ENCODE results near the gene NRP1.
"Not testable (repeated sequence)": the region's sequence is repeated elsewhere in the genome, so short reads cannot be mapped to it uniquely, and the experiment has no call there.

Gene NRP1

GRCh38 chr10:33334153-33334804 is at the start of gene NRP1:
Gene NRP1, minus strand, starts transcription at chr10:33334667. Its CDS starts 285 bp downstream, at chr10:33334382.
- no peak for DNase-seq

- not testable (repeated sequence) for DNase-seq
These were observed 49.7 kb upstream of the NRP1 start for GRCh38 chr10:33384201-33384600.

GRCh38 chr10:33382921-33383713 is 48.6 kb upstream of the NRP1 start:
- no peak for DNase-seq

GRCh38 chr10:33382216-33382600 is 47.7 kb upstream of the NRP1 start:
- DNase-seq, result no peak

- no peak for DNase-seq
These were observed 47.2 kb upstream of the NRP1 start for GRCh38 chr10:33381451-33382215.

- no peak for DNase-seq
These were observed 43.2 kb upstream of the NRP1 start for GRCh38 chr10:33377658-33378025.

- no peak for DNase-seq
These were observed 42.6 kb upstream of the NRP1 start for GRCh38 chr10:33376976-33377657.

GRCh38 chr10:33376476-33376875 is 42.0 kb upstream of the NRP1 start:
- DNase-seq, result no peak

GRCh38 chr10:33373263-33373662 is 38.8 kb upstream of the NRP1 start:
- no peak for DNase-seq

- no peak for DNase-seq
These were observed 36.8 kb upstream of the NRP1 start for GRCh38 chr10:33371234-33371633.

- DNase-seq, result no peak
These were observed 36.0 kb upstream of the NRP1 start for GRCh38 chr10:33370434-33370930.

GRCh38 chr10:33368086-33368485 is 33.6 kb upstream of the NRP1 start:
- DNase-seq, result no peak

GRCh38 chr10:33365871-33366411 is 31.5 kb upstream of the NRP1 start:
- no peak for DNase-seq

- no peak for DNase-seq
These were observed 30.8 kb upstream of the NRP1 start for GRCh38 chr10:33365301-33365700.

- no peak for DNase-seq
These were observed 28.6 kb upstream of the NRP1 start for GRCh38 chr10:33363106-33363505.

- DNase-seq, result no peak
These were observed 23.5 kb upstream of the NRP1 start for GRCh38 chr10:33358016-33358415.

- no peak for DNase-seq
These were observed 20.8 kb upstream of the NRP1 start for GRCh38 chr10:33355274-33355673.

GRCh38 chr10:33353853-33354252 is 19.4 kb upstream of the NRP1 start:
- DNase-seq, result no peak

- DNase-seq, result no peak
These were observed 18.9 kb upstream of the NRP1 start for GRCh38 chr10:33353334-33353733.

- no peak for DNase-seq
These were observed 18.1 kb upstream of the NRP1 start for GRCh38 chr10:33352615-33353014.

GRCh38 chr10:33352175-33352574 is 17.7 kb upstream of the NRP1 start:
- DNase-seq, result no peak

- no peak for DNase-seq
These were observed 15.6 kb upstream of the NRP1 start for GRCh38 chr10:33350041-33350440.

GRCh38 chr10:33349268-33349667 is 14.8 kb upstream of the NRP1 start:
- no peak for DNase-seq

Measured in NCI-H345 (cell line).